ENCODE data around the gene NXT2. TPM values are rescaled to one million over a fixed set of nuclear protein-coding genes. Genes with fewer than 3 reads are reported as not detected.

NXT2 gene
- total RNA-seq, 1 donor from 2014 or later, result 5.9 TPM

Other genes with a start within 250 kb of the NXT2 start
- gene GUCY2F, start 54.8 kb upstream of the NXT2 start, total RNA-seq, result under 0.01 TPM
- gene KCNE5, start 88.3 kb downstream of the NXT2 start, total RNA-seq, result 1.5 TPM
- gene ACSL4, start 196.4 kb downstream of the NXT2 start, total RNA-seq, result 176 TPM

All from temporal lobe (tissue), 1 donor.